Head of caudate nucleus (tissue), 42 donors: ENCODE results near the gene MYH15.

Experiments
- DNase-seq, 42 donors: peaks; one replicate each; pipeline versions ENCODE4 v3.0.0 to v3.0.0-alpha.2; 2020 to 2021; ENCODE audit warnings: mixed read lengths in 7 of 42
- intact Hi-C: fragments of 100-400 bp; cut with DNase I; formaldehyde crosslinking; loops from one replicate; pipeline ENCODE4 v1.15.0; 2022

The MYH15 gene

GRCh38 chr3:108437439-108437838, 73.0 kb downstream of the MYH15 start:
- peak in 4 of 42 donors; percentile 4 to 47 (median 18) for DNase-seq
- intact Hi-C loops = no loop called here

GRCh38 chr3:108433928-108434327, 76.5 kb downstream of the MYH15 start:
- DNase-seq = no peak
- intact Hi-C loops = no loop called here

- DNase-seq = no peak
- intact Hi-C loops = no loop called here
Observed at GRCh38 chr3:108432431-108432830, 78.0 kb downstream of the MYH15 start.

GRCh38 chr3:108430540-108430939, 79.9 kb downstream of the MYH15 start:
- intact Hi-C loops = no loop called here
- DNase-seq = no peak

GRCh38 chr3:108428586-108428985, 81.8 kb downstream of the MYH15 start:
- intact Hi-C loops = no loop called here
- peak in 1 of 42 donors; percentile 51 for DNase-seq

- intact Hi-C loops = no loop called here
- no peak for DNase-seq
Observed at GRCh38 chr3:108420926-108421325, 89.5 kb downstream of the MYH15 start.

GRCh38 chr3:108416111-108416869, 94.1 kb downstream of the MYH15 start:
- DNase-seq = no peak
- intact Hi-C loops = no loop called here

- intact Hi-C loops = no loop called here
- DNase-seq = no peak
Observed at GRCh38 chr3:108415661-108416060, 94.7 kb downstream of the MYH15 start.

GRCh38 chr3:108414007-108414406, 96.4 kb downstream of the MYH15 start:
- no peak for DNase-seq
- intact Hi-C loops = no loop called here

GRCh38 chr3:108412121-108412750, 98.2 kb downstream of the MYH15 start:
- no peak for DNase-seq
- intact Hi-C loops = no loop called here

GRCh38 chr3:108410531-108410984, 99.8 kb downstream of the MYH15 start:
- intact Hi-C loops = no loop called here
- peak in 6 of 42 donors; percentile 6 to 24 (median 12) for DNase-seq

- no peak for DNase-seq
- intact Hi-C loops = no loop called here
Observed at GRCh38 chr3:108409800-108410178, 100.6 kb downstream of the MYH15 start.

GRCh38 chr3:108408883-108409799, 101.3 kb downstream of the MYH15 start:
- intact Hi-C loops = no loop called here
- no peak for DNase-seq

GRCh38 chr3:108407886-108408285, 102.5 kb downstream of the MYH15 start:
- intact Hi-C loops = no loop called here

GRCh38 chr3:108406661-108407206, 103.7 kb downstream of the MYH15 start:
- intact Hi-C loops = no loop called here
- peak in 27 of 42 donors; percentile 11 to 75 (median 50) for DNase-seq

More at GRCh38 chr3:108407886-108408285, 102.5 kb downstream of the MYH15 start:
- no peak for DNase-seq

- DNase-seq = no peak
- intact Hi-C loops = no loop called here
Observed at GRCh38 chr3:108406063-108406660, 104.2 kb downstream of the MYH15 start.

GRCh38 chr3:108404368-108404767, 106.0 kb downstream of the MYH15 start:
- intact Hi-C loops = no loop called here
- no peak for DNase-seq

- intact Hi-C loops = no loop called here
- no peak for DNase-seq
Observed at GRCh38 chr3:108403686-108404345, 106.6 kb downstream of the MYH15 start.
